Suprapubic skin (tissue), 4 donors: ENCODE measurements around the gene ZNF593OS.

Experiments
- CTCF ChIP-seq, 2 donors: fragments of 200-600 bp in 1 of 2; fragments of 450-650 bp in 1 of 2; sonication (generic) in 1 of 2; IDR thresholded peaks; one replicate each; pipeline ENCODE4 v1.5.1; 2016 to 2019; ENCODE audit warnings: antibody characterized with exemption in 2 of 2, mild to moderate bottlenecking in 1 of 2, moderate library complexity in 1 of 2
- EP300 ChIP-seq: sonication (generic); formaldehyde crosslinking; IDR thresholded peaks from one replicate; pipeline ENCODE4 v1.6.1; 2017; ENCODE audit warnings: antibody characterized with exemption
- POLR2A ChIP-seq, 2 donors: fragments of 450-650 bp; IDR thresholded peaks; one replicate each; pipeline ENCODE4 v1.6.1; 2017; ENCODE audit warnings: antibody characterized with exemption in 2 of 2, mild to moderate bottlenecking in 2 of 2, moderate library complexity in 2 of 2
- POLR2AphosphoS5 ChIP-seq, 3 donors: sonication (generic); formaldehyde crosslinking; IDR thresholded peaks; one replicate each; pipeline ENCODE4 v1.6.1; 2017; ENCODE audit warnings: antibody characterized with exemption in 3 of 3

DNA sequence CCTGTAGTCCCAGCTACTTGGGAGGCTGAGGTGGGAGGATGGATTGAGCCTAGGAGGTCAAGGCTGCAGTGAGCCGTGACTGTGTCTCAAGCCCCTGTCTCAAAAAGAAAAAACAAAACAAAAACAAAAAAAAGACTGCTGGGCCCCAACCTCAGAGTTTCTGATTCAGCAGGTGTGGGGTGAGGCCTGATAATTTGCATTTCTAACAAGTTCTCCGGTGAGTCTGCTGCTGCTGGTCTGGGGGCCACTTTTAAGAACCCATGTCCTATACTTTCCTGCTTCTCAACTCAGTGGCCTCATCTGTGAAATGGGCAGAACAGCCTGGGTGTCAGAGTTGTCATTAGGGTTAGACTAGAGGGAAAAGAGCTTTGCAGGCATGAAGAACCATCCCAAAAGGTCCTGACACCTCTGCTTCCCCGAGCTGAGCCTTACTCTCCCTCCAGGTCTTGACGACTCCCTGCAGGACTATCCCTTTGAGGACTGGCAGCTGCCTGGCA is 8.4 kb upstream of the ZNF593OS start:
- TF ChIP-seq CTCF (IDR thresholded peaks at IDR 0.05) (no peak), EP300 (no peak), POLR2A (IDR thresholded peaks at IDR 0.05) (no peak), POLR2AphosphoS5 (IDR thresholded peaks at IDR 0.05) (no peak)
